H9 (cell line): Measurements from ENCODE around the gene HTR5A. TPM values are rescaled to one million over a fixed set of nuclear protein-coding genes. Genes with fewer than 3 reads are reported as not detected.

ENCODE experiments used
- DNase-seq: peaks from one replicate; pipeline ENCODE4 v3.0.0-alpha.2; 2017
- H2AFZ ChIP-seq: one replicate; pipeline ENCODE4 v1.6.1; 2013; ENCODE audit warnings: mild to moderate bottlenecking, low read length, control low read depth, moderate library complexity
- H2AK5ac ChIP-seq: 2 replicates; pipeline ENCODE4 v1.6.1; 2013; ENCODE audit warnings: low read length, control low read depth, mixed read lengths; ENCODE audit not compliant: insufficient read length
- H2BK120ac ChIP-seq: one replicate; pipeline ENCODE4 v1.6.1; 2013; ENCODE audit warnings: low read depth, mild to moderate bottlenecking, low read length, control low read depth, inconsistent platforms; ENCODE audit not compliant: poor library complexity, severe bottlenecking
- H2BK12ac ChIP-seq: 2 replicates; pipeline ENCODE4 v1.6.1; 2013; ENCODE audit warnings: low read length, control low read depth, mixed read lengths, low read depth; ENCODE audit not compliant: insufficient read length
- H2BK15ac ChIP-seq: 2 replicates; pipeline ENCODE4 v1.6.1; 2013; ENCODE audit warnings: low read depth, low read length, control low read depth
- H2BK20ac ChIP-seq: one replicate; pipeline ENCODE4 v1.6.1; 2013; ENCODE audit warnings: low read depth, mild to moderate bottlenecking, low read length, control low read depth, inconsistent platforms; ENCODE audit not compliant: poor library complexity, severe bottlenecking
- H2BK5ac ChIP-seq: 2 replicates; pipeline ENCODE4 v1.6.1; 2013; ENCODE audit warnings: low read length, control low read depth, mixed read lengths; ENCODE audit not compliant: insufficient read length
- H3K14ac ChIP-seq: 2 replicates; pipeline ENCODE4 v1.6.1; 2013; ENCODE audit warnings: low read length, control low read depth; ENCODE audit not compliant: insufficient read depth
- H3K18ac ChIP-seq: 2 replicates; pipeline ENCODE4 v1.6.1; 2013; ENCODE audit warnings: low read depth, mild to moderate bottlenecking, mixed read lengths, low read length, control low read depth; ENCODE audit not compliant: insufficient read length
- H3K23ac ChIP-seq: 2 replicates; pipeline ENCODE4 v1.6.1; 2013; ENCODE audit warnings: low read length, control low read depth, mixed read lengths, low read depth; ENCODE audit not compliant: insufficient read length
- H3K23me2 ChIP-seq: 2 replicates; pipeline ENCODE4 v1.6.1; 2013; ENCODE audit warnings: low read depth, mild to moderate bottlenecking, mixed read lengths, low read length, control low read depth; ENCODE audit not compliant: insufficient read length, poor library complexity, severe bottlenecking
- H3K27ac ChIP-seq: 2 replicates; pipeline ENCODE4 v1.5.1; 2013; ENCODE audit warnings: low read length, control low read depth, mixed read lengths, low read depth; ENCODE audit not compliant: insufficient read length
- H3K27me3 ChIP-seq: 2 replicates; pipeline ENCODE4 v1.6.1; 2013; ENCODE audit warnings: low read length, control low read depth, inconsistent platforms; ENCODE audit not compliant: insufficient read depth
- H3K4ac ChIP-seq: 2 replicates; pipeline ENCODE4 v1.6.1; 2013; ENCODE audit warnings: low read depth, mild to moderate bottlenecking, control low read depth, inconsistent platforms, low read length, moderate library complexity
- H3K4me1 ChIP-seq: 2 replicates; pipeline ENCODE4 v1.6.1; 2013; ENCODE audit warnings: low read length, control low read depth, inconsistent platforms; ENCODE audit not compliant: insufficient read depth
- H3K4me2 ChIP-seq: 2 replicates; pipeline ENCODE4 v1.6.1; 2013; ENCODE audit warnings: low read length, control low read depth, mixed read lengths; ENCODE audit not compliant: insufficient read length, insufficient read depth
- H3K56ac ChIP-seq: 2 replicates; pipeline ENCODE4 v1.6.1; 2013; ENCODE audit warnings: low read depth, mild to moderate bottlenecking, mixed read lengths, low read length, control low read depth; ENCODE audit not compliant: insufficient read length
- H3K79me1 ChIP-seq: 2 replicates; pipeline ENCODE4 v1.6.1; 2013; ENCODE audit warnings: low read depth, mild to moderate bottlenecking, moderate library complexity, low read length, control low read depth, inconsistent platforms; ENCODE audit not compliant: insufficient read depth, poor library complexity, severe bottlenecking
- H3K79me2 ChIP-seq: 2 replicates; pipeline ENCODE4 v1.6.1; 2013; ENCODE audit warnings: low read length, control low read depth, inconsistent platforms; ENCODE audit not compliant: insufficient read depth
- H3K9ac ChIP-seq: 2 replicates; pipeline ENCODE4 v1.6.1; 2013; ENCODE audit warnings: low read length, control low read depth, mixed read lengths; ENCODE audit not compliant: insufficient read length; ENCODE audit errors: extremely low read depth
- H3K9me3 ChIP-seq: one replicate; pipeline ENCODE4 v1.6.1; 2013; ENCODE audit warnings: low read depth, low read length, inconsistent platforms; ENCODE audit not compliant: control insufficient read depth
- H3T11ph ChIP-seq: one replicate; pipeline ENCODE4 v1.6.1; 2013; ENCODE audit warnings: mild to moderate bottlenecking, low read length, control low read depth, inconsistent platforms
- H4K20me1 ChIP-seq: one replicate; pipeline ENCODE4 v1.6.1; 2013; ENCODE audit not compliant: control insufficient read depth, insufficient read length, insufficient read depth
- H4K5ac ChIP-seq: 2 replicates; pipeline ENCODE4 v1.6.1; 2013; ENCODE audit warnings: low read depth, mild to moderate bottlenecking, mixed read lengths, low read length, control low read depth; ENCODE audit not compliant: insufficient read length
- H4K8ac ChIP-seq: replicated peaks from 2 replicates; pipeline ENCODE4 v1.6.1; 2013; ENCODE audit warnings: low read length, control low read depth, mixed read lengths, low read depth; ENCODE audit not compliant: insufficient read length
- H4K91ac ChIP-seq: 2 replicates; pipeline ENCODE4 v1.6.1; 2013; ENCODE audit warnings: low read depth, mild to moderate bottlenecking, moderate library complexity, mixed read lengths, low read length, control low read depth; ENCODE audit not compliant: insufficient read length
- H3K27ac Mint-ChIP-seq, 3 experiments: 2 replicates in 2 of 3; 3 replicates in 1 of 3; pipeline ENCODE4 v1.8.0; 2020 to 2021; ENCODE audit warnings: mixed read lengths in 3 of 3, mild to moderate bottlenecking in 1 of 3, moderate library complexity in 1 of 3
- H3K27me3 Mint-ChIP-seq: 2 replicates; pipeline ENCODE4 v1.8.0; 2021; ENCODE audit warnings: low read depth, mild to moderate bottlenecking, moderate library complexity, mixed read lengths
- H3K36me3 Mint-ChIP-seq, 3 experiments: 2 replicates in 2 of 3; 3 replicates in 1 of 3; pipeline ENCODE4 v1.8.0; 2020 to 2021; ENCODE audit warnings: low read depth in 3 of 3, mixed read lengths in 3 of 3; ENCODE audit not compliant: insufficient read depth in 1 of 3
- H3K4me1 Mint-ChIP-seq, 2 experiments: 2 replicates each; pipeline ENCODE4 v1.8.0; 2020; ENCODE audit warnings: mixed read lengths in 2 of 2
- H3K4me3 Mint-ChIP-seq, 2 experiments: 2 replicates in 1 of 2; 3 replicates in 1 of 2; pipeline ENCODE4 v1.8.0; 2020 to 2021; ENCODE audit warnings: mild to moderate bottlenecking in 2 of 2, mixed read lengths in 2 of 2, moderate library complexity in 1 of 2
- H3K9me3 Mint-ChIP-seq, 2 experiments: 2 replicates in 1 of 2; 3 replicates in 1 of 2; pipeline ENCODE4 v1.8.0; 2020; ENCODE audit warnings: mild to moderate bottlenecking in 2 of 2, mixed read lengths in 2 of 2, moderate library complexity in 1 of 2
- CTCF ChIP-seq: fragments of 200-600 bp; sonication (generic); conservative IDR thresholded peaks from 3 replicates; pipeline ENCODE4 v1.8.0; 2021; ENCODE audit warnings: antibody characterized with exemption, mild to moderate bottlenecking
- WGBS: extraction: QIAGEN DNeasy Blood & Tissue Kit; methylation state at CpG from one replicate; pipeline ENCODE4 v1.1.7; 2013; ENCODE audit warnings: missing lambda C conversion rate, low lambda C conversion rate, mixed read lengths; ENCODE audit not compliant: insufficient read length; ENCODE audit errors: extremely low coverage; 5-methylcytosine and 5-hydroxymethylcytosine counted together
- total RNA-seq: library from RNA; stranded (reverse); gene quantifications from 2 replicates; pipeline ENCODE4 v1.2.1, GENCODE V29; 2021

Gene HTR5A
- total RNA-seq, 1 experiment from 2014 or later: not detected

- Histone ChIP-seq H3K4ac (no peak overlapping the region), H2BK15ac (no peak overlapping the region), H3K23me2 (no peaks in the 10 kb centered on the region), H3K9ac (no peak overlapping the region), H3K79me1 (no peaks in the 10 kb centered on the region), H3K79me2 (no peaks in the 10 kb centered on the region), H3K23ac (no peak overlapping the region), H2BK5ac (no peak overlapping the region), H3K18ac (no peak overlapping the region), H3K4me2 (no peak overlapping the region), H4K91ac (no peak overlapping the region), H2BK20ac (no peak overlapping the region), H4K20me1 (no peaks in the 10 kb centered on the region), H4K8ac (no peak overlapping the region), H3K27me3 (no peaks in the 10 kb centered on the region), H3K27ac (no peak overlapping the region), H2AFZ (no peak overlapping the region), H3K14ac (no peak overlapping the region), H3K9me3 (no peaks in the 10 kb centered on the region), H4K5ac (no peak overlapping the region), H2BK12ac (no peak overlapping the region), H2AK5ac (no peak overlapping the region), H3K56ac (no peak overlapping the region), H2BK120ac (no peak overlapping the region), H3T11ph (no peak overlapping the region), H3K4me1 (no peaks in the 10 kb centered on the region)
- Mint-ChIP-seq H3K27ac (no peak overlapping the region; a peak in 1 of 7 replicates), H3K9me3 (no peaks in the 10 kb centered on the region; a peak in 1 of 5 replicates), H3K4me1 (peaks cover 15 to 18% of the 10 kb centered on the region in 2 experiments), H3K4me3 (no peak overlapping the region), H3K27me3 (no peaks in the 10 kb centered on the region), H3K36me3 (no peaks in the 10 kb centered on the region)
- no peak for TF ChIP-seq CTCF
- WGBS: no CpG with 5 or more reads among the region's 4 CpGs
- no peak for DNase-seq
Observed at GRCh38 chr7:155048006-155048405, 22.1 kb upstream of the HTR5A start.
